T1000 (cell line): Measurements from ENCODE around the gene RBM19.

Experiments used
- DNase-seq: peaks from one replicate; lab custom pipeline; 2025; ENCODE audit warnings: mixed read lengths; lab: John Stamatoyannopoulos, UW

RBM19 gene

GRCh38 chr12:113955109-113955970, 10.8 kb downstream of the RBM19 start:
- no peak for DNase-seq

GRCh38 chr12:113954547-113954946, 11.6 kb downstream of the RBM19 start:
- no peak for DNase-seq

- no peak for DNase-seq
These were observed 15.3 kb downstream of the RBM19 start for GRCh38 chr12:113950873-113951272.

- DNase-seq: no peak
These were observed 16.5 kb downstream of the RBM19 start for GRCh38 chr12:113949321-113950305.

GRCh38 chr12:113948151-113948914, 17.8 kb downstream of the RBM19 start:
- no peak for DNase-seq

GRCh38 chr12:113946175-113946574, 19.9 kb downstream of the RBM19 start:
- DNase-seq: no peak

GRCh38 chr12:113945174-113946173, 20.7 kb downstream of the RBM19 start:
- DNase-seq: no peak

- no peak for DNase-seq
These were observed 23.9 kb downstream of the RBM19 start for GRCh38 chr12:113942209-113942608.

GRCh38 chr12:113941208-113941486, 25.0 kb downstream of the RBM19 start:
- DNase-seq: no peak

GRCh38 chr12:113940357-113941207, 25.5 kb downstream of the RBM19 start:
- DNase-seq: no peak

- no peak for DNase-seq
These were observed 26.3 kb downstream of the RBM19 start for GRCh38 chr12:113939867-113940266.

GRCh38 chr12:113938471-113938870, 27.7 kb downstream of the RBM19 start:
- no peak for DNase-seq

GRCh38 chr12:113936460-113936859, 29.7 kb downstream of the RBM19 start:
- no peak for DNase-seq

GRCh38 chr12:113935459-113935858, 30.7 kb downstream of the RBM19 start:
- no peak for DNase-seq

GRCh38 chr12:113934946-113935345, 31.2 kb downstream of the RBM19 start:
- no peak for DNase-seq

GRCh38 chr12:113934060-113934814, 31.9 kb downstream of the RBM19 start:
- no peak for DNase-seq

- no peak for DNase-seq
These were observed 32.8 kb downstream of the RBM19 start for GRCh38 chr12:113933201-113933786.

GRCh38 chr12:113932381-113933196, 33.5 kb downstream of the RBM19 start:
- DNase-seq: no peak
